Natural killer cell treated with Interleukin-12 subunit alpha and Interleukin-12 subunit beta and Interleukin-15 and Interleukin-18, amount 100 ng/mL, for 72 hours (primary cell): ENCODE measurements around the gene SLC26A1. TPM values are rescaled to one million over a fixed set of nuclear protein-coding genes. Genes with fewer than 3 reads are reported as not detected.

Experiments used
- ATAC-seq, 2 donors: fragments of 150-1000 bp; cut with Tn5 transposase in 1 of 2; sonication (Bioruptor Pico), chemical (Tn5 transposase) in 1 of 2; 2 replicates each; pipeline ENCODE4 v1.10.0; 2021
- DNase-seq: peaks from one replicate; pipeline ENCODE4 v3.0.0; 2022; ENCODE audit warnings: low spot score
- H3K27ac Mint-ChIP-seq, 2 donors: 1 replicate in 1 of 2; 2 replicates in 1 of 2; pipeline ENCODE4 v1.8.0; 2022; ENCODE audit warnings: mixed read lengths in 2 of 2, mild to moderate bottlenecking in 1 of 2, moderate library complexity in 1 of 2
- H3K27me3 Mint-ChIP-seq, 2 donors: 1 replicate in 1 of 2; 2 replicates in 1 of 2; pipeline ENCODE4 v1.8.0; 2022; ENCODE audit warnings: mixed read lengths in 2 of 2
- H3K36me3 Mint-ChIP-seq: one replicate; pipeline ENCODE4 v1.8.0; 2022; ENCODE audit warnings: mixed read lengths
- H3K4me1 Mint-ChIP-seq, 2 donors: 1 replicate in 1 of 2; 2 replicates in 1 of 2; pipeline ENCODE4 v1.8.0; 2022; ENCODE audit warnings: low read depth in 2 of 2, mixed read lengths in 2 of 2, mild to moderate bottlenecking in 1 of 2
- H3K4me3 Mint-ChIP-seq: one replicate; pipeline ENCODE4 v1.8.0; 2022; ENCODE audit warnings: mixed read lengths
- H3K9me3 Mint-ChIP-seq: 2 replicates; pipeline ENCODE4 v1.8.0; 2022; ENCODE audit warnings: mixed read lengths
- total RNA-seq, 2 donors: library from RNA; stranded (reverse); gene quantifications; one replicate each; pipeline ENCODE4 v1.2.3, GENCODE V29; 2022

SLC26A1 gene
- total RNA-seq, 2 donors from 2014 or later, result 0.88 TPM; not detected in 1

- H3K36me3 Mint-ChIP-seq, result no peaks in the 10 kb centered on the region
- peaks cover 9 to 19% of the 10 kb centered on the region in 2 donors for H3K4me1 Mint-ChIP-seq
- no peak overlapping the region for H3K4me3 Mint-ChIP-seq
- no peaks in the 10 kb centered on the region for H3K9me3 Mint-ChIP-seq
- no peaks in the 10 kb centered on the region for H3K27me3 Mint-ChIP-seq
- no peak overlapping the region for H3K27ac Mint-ChIP-seq
- no peak for ATAC-seq
- no peak for DNase-seq
Measured at GRCh38 chr4:968221-968620, 25.0 kb downstream of the SLC26A1 start.

DNA sequence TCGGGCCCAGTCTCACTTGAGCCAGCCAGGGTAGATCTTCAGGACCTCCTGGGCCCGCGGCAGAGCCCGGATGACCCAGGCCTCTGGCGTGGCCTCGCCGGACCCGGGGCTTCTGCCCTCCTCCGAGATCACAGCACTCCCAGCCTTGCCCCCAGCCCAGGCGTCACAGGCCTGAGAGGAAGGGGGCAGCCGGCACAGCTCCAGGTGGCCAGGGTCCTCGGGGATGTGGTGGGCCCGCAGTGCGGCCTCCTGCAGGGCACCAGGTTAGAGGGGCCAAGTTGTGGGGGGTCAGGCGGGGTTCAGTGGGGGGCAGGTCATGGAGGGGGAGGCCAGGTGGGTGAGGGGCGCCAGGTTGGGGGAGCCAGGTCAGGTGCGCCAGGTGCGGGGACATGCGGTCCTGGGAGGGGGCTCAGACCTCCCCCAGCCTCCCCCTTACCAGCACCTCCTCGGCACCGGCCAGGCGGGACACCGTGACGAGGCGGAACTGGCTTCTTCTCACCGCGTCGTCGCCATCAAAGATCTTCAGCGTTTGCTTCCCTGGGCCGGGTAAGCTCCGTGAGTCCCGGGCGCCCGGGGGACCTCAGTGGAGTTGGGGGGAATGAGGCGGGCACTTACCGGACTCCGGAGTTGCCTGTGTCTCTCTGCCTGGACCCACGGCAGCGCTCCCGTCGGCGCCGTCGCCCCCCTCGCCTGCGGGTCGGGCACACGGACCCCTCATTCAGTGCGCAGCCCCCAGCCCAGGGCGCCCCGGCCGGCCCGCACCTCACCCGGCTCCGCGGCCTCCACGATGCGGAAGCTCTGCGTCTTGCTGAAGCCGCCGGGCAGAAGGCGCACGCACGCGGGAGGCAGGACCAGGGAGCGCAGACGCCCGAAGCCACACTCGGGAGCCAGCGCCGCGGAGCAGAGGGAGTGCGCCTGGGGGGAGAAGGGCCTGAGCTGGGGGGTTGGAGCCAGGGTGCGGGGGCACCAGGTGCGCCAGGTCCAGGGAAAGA, 25.8 kb downstream of the SLC26A1 start:
- DNase-seq, result no peak
- H3K27ac Mint-ChIP-seq, result no peak overlapping the region
- no peak for ATAC-seq
- no peaks in the 10 kb centered on the region for H3K9me3 Mint-ChIP-seq
- H3K36me3 Mint-ChIP-seq, result no peaks in the 10 kb centered on the region
- peaks cover 9 to 19% of the 10 kb centered on the region in 2 donors for H3K4me1 Mint-ChIP-seq
- no peaks in the 10 kb centered on the region for H3K27me3 Mint-ChIP-seq
- H3K4me3 Mint-ChIP-seq, result no peak overlapping the region

- Mint-ChIP-seq H3K4me3 (no peak overlapping the region), H3K36me3 (no peaks in the 10 kb centered on the region), H3K27me3 (no peaks in the 10 kb centered on the region), H3K4me1 (peaks cover 9 to 18% of the 10 kb centered on the region in 2 donors), H3K27ac (no peak overlapping the region), H3K9me3 (no peaks in the 10 kb centered on the region)
- DNase-seq, result peak; percentile 58
- ATAC-seq, result no peak
Measured at GRCh38 chr4:966266-967112, 26.7 kb downstream of the SLC26A1 start.

GRCh38 chr4:965766-966134, 27.5 kb downstream of the SLC26A1 start:
- H3K4me1 Mint-ChIP-seq, result peaks cover 7 to 13% of the 10 kb centered on the region in 2 donors
- H3K4me3 Mint-ChIP-seq, result no peak overlapping the region
- no peak overlapping the region for H3K27ac Mint-ChIP-seq
- no peaks in the 10 kb centered on the region for H3K9me3 Mint-ChIP-seq
- H3K27me3 Mint-ChIP-seq, result no peaks in the 10 kb centered on the region
- DNase-seq (no peak), ATAC-seq (no peak)
- H3K36me3 Mint-ChIP-seq, result no peaks in the 10 kb centered on the region

GRCh38 chr4:965048-965765, 28.0 kb downstream of the SLC26A1 start:
- Mint-ChIP-seq H3K9me3 (no peaks in the 10 kb centered on the region), H3K4me3 (no peak overlapping the region), H3K36me3 (no peaks in the 10 kb centered on the region), H3K27ac (no peak overlapping the region), H3K27me3 (no peaks in the 10 kb centered on the region), H3K4me1 (peaks cover 2 to 7% of the 10 kb centered on the region in 2 donors)
- DNase-seq, result peak; percentile 58
- no peak for ATAC-seq

DNA sequence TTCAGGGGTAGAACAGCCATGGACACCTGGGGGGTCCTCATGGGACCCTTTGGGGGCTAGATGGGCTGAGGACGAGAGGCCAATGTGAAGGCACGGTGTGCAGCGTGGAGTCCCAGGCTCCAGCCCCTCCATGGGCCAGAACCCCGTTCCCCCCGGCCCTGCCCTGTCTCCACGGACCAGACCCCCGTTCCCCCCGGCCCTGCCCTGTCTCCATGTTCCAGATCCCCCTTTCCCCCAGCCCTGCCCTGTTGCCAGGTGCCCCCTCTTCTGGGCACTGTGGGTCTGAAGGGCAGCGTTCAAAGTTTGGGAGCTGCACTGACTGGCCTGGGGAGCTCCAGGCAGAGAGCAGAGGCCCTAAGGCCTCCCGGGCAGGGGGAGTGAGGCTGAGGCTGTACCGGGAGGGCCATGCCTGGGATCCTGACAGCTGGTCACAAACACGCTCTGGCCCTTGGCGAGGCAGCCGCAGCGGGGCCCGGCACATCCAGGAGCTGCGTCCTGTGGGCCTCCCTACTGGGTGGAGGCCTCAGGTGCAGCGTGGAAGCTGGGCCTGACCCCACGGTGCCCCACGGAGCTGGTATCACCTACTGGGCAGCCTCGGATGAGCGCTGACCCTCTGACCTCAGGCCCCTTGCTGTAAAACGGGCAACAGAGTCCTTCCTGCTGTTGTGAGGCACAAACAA, 28.7 kb downstream of the SLC26A1 start:
- ATAC-seq (no peak), DNase-seq (peak; percentile 58)
- Mint-ChIP-seq H3K27me3 (no peaks in the 10 kb centered on the region), H3K4me3 (no peak overlapping the region), H3K36me3 (no peaks in the 10 kb centered on the region), H3K4me1 (peaks cover 0 to 2% of the 10 kb centered on the region in 2 donors), H3K9me3 (no peaks in the 10 kb centered on the region), H3K27ac (no peak overlapping the region)

DNA sequence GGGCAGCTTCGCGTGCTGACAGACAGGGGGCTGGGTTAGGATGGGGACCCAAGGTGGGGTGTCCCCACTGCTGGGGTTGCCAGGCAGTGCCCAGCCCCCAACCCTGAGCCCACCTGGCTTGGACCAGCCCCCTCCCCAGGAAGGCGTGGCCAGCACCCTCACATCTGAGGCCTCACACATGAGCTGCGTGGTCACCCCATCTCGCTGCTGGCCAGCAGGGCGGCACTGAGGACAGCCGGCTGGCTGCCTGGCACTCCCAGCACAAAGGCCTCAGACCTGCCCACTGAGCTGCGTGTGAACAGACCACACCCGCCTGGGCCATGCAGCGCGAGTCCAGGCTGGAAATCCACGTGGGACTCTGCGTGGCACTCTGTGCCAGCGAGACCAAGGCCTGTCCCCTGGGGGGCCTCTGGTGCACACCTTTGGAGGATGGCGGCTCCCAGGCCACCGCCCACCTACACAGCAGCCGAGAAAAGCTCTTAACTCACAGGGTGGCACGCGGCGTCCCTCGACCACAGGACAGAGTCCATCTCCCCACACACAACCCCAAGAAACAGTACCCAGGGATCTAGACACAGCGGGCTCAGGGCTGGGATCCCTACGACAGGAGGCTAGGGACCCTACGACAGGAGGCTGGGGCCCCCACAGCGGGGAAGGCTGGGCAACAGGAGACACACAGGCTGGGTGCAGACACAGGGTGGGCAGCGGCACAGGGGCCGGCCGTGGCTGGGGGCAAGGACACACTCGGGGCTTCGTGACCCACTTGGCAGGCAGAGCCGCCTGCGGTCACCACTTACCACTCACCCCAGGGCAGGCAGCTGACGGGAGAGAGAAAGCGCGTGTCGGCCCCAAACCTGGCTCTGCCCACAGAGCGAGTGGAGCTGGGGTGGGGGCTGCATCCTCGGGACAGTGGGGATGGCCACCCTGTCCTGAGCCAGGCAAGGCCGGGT, 29.7 kb downstream of the SLC26A1 start:
- H3K4me3 Mint-ChIP-seq, result no peak overlapping the region
- H3K27me3 Mint-ChIP-seq, result no peaks in the 10 kb centered on the region
- H3K36me3 Mint-ChIP-seq, result no peaks in the 10 kb centered on the region
- no peaks in the 10 kb centered on the region for H3K9me3 Mint-ChIP-seq
- no peak overlapping the region for H3K27ac Mint-ChIP-seq
- DNase-seq, result peak; percentile 60
- ATAC-seq, result no peak
- H3K4me1 Mint-ChIP-seq, result peaks cover 0 to 6% of the 10 kb centered on the region in 2 donors

DNA sequence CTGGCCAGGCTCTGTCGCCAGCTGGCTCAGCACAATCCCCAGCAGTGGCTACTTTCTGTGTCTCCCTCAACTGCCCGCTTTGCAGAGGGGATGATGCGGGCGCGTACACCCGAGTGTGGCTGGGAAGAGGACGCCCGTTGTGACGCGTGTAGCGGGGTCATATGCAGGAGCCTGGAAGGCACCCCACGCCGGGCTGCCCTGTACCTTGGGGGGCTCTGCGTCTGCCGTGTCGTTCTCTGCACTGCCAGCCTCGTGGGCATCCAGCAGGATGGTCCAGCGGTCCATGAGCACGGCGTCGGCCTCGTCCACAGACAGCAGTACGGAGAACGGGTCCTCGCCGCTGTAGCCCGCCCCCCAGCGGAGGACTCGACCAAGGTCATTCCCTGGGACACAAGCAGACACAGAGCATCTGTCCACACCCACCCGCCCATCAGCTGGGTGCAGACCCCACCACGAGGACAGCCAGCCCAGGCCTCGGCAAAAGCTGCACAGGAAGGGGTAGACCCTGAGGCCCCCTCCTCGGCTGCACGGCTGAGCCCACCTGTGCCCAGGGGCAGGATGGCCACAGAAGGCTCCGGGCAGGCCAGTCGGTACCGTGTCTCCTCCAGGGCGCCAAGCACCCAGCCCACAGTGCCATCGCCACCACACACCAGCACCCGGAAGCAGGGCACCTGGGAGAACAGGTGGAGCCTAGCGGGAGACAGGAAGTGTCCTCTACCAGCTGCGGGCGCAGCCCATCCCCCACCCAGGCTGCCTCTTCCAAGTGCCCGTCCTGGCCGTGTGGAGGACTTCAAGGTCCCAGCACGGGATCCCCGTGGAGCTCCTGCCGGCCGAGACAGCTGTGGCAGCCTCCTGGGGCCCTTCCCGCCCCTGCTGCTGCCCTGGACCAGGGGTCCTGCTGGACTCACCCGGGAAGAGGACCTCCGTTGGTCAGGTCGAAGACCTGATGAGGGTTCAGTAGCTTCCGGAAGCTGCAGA, 30.7 kb downstream of the SLC26A1 start:
- Mint-ChIP-seq H3K27me3 (no peaks in the 10 kb centered on the region), H3K4me1 (peaks cover 0 to 6% of the 10 kb centered on the region in 2 donors), H3K27ac (no peak overlapping the region), H3K36me3 (no peaks in the 10 kb centered on the region), H3K4me3 (no peak overlapping the region), H3K9me3 (no peaks in the 10 kb centered on the region)
- ATAC-seq (no peak), DNase-seq (peak; percentile 59)

DNA sequence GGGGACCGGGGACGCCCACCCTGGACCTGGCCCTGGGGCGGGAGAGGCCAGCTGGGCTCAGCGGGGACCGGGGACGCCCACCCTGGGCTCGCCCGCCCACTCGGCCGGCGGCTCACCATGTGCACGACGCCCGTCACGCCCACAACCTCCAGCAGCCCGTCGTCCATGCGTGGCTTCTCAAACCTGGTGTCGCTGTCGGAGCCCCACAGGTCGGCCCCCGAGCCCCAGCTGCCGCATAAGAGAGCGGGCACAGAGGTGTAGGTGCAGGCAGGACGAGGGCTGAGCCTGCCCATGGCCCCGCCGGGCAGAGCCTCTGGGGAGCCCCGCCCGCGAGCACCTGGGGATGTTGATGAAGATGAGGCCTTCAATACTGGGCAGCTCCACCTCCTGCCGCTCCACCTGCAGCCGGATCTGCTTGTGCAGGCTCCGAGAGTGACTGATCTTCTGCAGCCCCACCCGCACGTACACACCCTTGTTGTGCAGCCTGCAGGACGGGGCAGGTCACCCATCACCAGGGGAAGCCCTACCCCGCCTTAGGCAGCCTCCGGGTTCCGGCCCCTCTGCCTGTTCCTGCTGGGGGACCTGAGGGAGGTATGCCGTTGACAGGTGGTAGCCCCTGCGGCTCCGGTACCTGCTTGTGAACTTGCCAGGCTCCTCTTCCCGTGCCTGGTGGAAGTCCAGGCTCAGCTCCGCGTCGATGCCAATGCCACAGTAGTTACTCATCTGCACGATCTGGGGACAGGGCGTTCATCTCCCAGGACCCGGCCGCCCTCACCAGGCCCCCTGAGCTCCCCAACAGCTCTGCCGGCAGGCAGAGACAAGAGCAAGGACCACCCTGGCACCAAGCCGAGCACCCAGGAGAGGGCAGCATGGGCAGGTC, 31.6 kb downstream of the SLC26A1 start:
- peak; percentile 59 for DNase-seq
- H3K4me1 Mint-ChIP-seq, result peaks cover 0 to 6% of the 10 kb centered on the region in 2 donors
- no peaks in the 10 kb centered on the region for H3K36me3 Mint-ChIP-seq
- no peak overlapping the region for H3K4me3 Mint-ChIP-seq
- H3K27me3 Mint-ChIP-seq, result no peaks in the 10 kb centered on the region
- H3K9me3 Mint-ChIP-seq, result no peaks in the 10 kb centered on the region
- H3K27ac Mint-ChIP-seq, result no peak overlapping the region
- no peak for ATAC-seq

GRCh38 chr4:960636-961350, 32.4 kb downstream of the SLC26A1 start:
- H3K4me3 Mint-ChIP-seq, result no peak overlapping the region
- no peaks in the 10 kb centered on the region for H3K9me3 Mint-ChIP-seq
- ATAC-seq (no peak), DNase-seq (peak; percentile 61)
- H3K4me1 Mint-ChIP-seq, result peaks cover 0 to 6% of the 10 kb centered on the region in 2 donors
- no peaks in the 10 kb centered on the region for H3K36me3 Mint-ChIP-seq
- H3K27ac Mint-ChIP-seq, result no peak overlapping the region
- H3K27me3 Mint-ChIP-seq, result no peaks in the 10 kb centered on the region
